Occipital lobe (tissue), 2 donors: ENCODE data around the gene IGHMBP2. TPM values are rescaled to one million over a fixed set of nuclear protein-coding genes. Genes with fewer than 3 reads are reported as not detected.

ENCODE experiments used
- DNase-seq: peaks from one replicate; lab custom pipeline; 2025; lab: John Stamatoyannopoulos, UW
- total RNA-seq: library from RNA; depleted of rRNA; stranded (reverse); fragments of >200 nt; gene quantifications from one replicate; pipeline ENCODE4 v1.2.3, GENCODE V29; 2014

IGHMBP2 gene
- total RNA-seq, 1 donor from 2014 or later, result 8.1 TPM

DNA sequence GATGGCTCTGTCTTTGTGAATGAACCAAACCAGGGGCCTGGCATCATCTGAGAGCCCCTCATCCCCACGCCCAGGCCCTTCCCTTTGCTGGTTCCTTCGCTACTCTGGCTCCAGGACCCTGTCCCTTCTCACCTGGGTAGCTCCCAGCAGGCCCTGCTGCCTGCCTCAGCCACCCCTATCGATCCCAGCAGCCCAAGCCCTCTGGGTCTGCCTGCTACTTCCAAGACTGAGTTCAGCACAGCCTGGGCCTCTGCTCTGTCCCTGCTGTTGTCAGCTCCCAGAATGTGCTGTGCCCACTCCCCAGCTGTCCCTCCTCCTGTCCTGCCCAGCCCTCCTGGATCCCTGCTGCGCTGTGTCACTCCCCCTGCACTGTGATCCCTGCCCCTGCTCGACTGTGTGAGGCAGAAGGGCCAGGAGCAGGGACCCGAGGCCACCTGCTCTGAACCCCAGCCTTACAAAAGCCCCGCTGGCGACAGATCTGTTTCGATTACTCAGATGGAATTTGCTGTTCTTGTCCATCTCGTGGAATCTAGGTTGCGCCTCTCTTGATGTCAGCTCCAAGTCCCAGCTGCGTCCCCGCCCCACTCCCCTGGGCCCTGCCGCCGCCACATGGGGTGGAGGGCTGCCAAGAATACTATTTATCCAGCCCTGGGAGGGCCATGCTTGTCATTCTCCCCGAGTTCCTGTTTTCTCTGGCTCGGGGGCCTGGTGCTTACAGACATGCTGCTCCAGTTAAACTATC, 13.0 kb upstream of the IGHMBP2 start:
- peak; percentile 34 for DNase-seq

DNA sequence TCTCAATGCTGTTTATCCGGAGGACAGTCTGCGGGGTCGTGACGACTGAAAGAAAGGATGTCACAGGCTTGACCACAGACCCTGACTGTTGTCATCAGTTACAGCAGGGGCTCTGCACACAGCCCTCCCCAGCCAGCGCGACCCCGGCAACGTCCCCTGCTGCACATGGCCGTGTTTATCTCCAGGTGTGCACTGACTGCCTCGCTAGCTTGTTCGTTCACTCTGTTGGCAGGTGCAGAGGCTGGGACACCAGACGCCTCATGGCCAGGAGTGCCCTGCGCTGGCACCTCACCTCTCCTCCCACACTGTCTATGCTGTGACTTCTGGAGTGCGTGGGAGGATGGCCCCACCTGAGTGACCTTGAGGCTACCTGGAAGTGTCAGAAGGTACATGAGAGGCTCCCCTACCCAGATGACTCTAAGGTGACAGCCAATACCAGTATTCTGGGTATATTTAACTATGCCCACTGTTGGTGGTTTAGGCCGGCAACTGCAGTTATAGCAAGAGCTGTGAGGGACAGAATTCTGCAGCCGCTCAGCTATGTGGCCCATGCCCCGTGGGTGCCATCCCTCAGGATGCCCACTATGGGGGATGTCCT, 12.2 kb upstream of the IGHMBP2 start:
- no peak for DNase-seq

DNA sequence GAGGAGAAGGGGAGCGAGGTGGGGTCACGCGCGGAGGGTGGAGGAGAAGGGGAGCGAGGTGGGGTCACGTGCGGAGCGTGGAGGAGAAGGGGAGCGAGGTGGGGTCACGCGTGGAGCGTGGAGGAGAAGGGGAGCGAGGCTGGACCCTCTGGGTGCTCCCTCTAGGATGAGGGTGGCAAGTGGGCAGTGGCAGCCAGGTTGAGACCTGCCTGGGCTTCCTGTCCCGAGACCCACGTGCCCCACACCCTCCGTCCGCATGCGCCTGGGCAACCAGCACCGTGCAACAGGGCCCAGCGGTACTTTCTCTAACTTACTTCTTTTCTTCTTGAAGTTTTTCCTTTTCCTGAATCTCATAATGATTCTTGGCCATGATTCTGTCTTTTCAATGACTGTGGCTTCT, 11.1 kb upstream of the IGHMBP2 start:
- DNase-seq, result no peak

DNA sequence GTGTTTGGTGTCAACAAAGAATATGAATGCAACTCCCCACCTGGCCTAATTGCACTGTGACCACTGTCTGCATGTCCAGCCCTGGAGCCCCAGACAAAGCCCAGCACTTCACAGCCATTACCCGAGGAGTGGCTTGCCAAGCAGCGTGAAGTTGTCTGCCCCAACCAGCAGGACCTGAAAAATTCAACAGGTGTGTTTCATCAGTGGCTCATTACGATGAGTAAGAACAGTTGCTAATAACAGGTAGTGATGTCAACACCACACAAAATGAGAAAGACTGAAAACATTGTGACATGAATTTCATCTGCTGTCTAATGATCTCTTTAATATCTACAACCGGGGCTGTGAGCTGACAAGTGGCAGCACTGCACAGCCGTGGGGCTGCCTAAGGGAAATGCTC, 10.4 kb upstream of the IGHMBP2 start:
- no peak for DNase-seq

DNA sequence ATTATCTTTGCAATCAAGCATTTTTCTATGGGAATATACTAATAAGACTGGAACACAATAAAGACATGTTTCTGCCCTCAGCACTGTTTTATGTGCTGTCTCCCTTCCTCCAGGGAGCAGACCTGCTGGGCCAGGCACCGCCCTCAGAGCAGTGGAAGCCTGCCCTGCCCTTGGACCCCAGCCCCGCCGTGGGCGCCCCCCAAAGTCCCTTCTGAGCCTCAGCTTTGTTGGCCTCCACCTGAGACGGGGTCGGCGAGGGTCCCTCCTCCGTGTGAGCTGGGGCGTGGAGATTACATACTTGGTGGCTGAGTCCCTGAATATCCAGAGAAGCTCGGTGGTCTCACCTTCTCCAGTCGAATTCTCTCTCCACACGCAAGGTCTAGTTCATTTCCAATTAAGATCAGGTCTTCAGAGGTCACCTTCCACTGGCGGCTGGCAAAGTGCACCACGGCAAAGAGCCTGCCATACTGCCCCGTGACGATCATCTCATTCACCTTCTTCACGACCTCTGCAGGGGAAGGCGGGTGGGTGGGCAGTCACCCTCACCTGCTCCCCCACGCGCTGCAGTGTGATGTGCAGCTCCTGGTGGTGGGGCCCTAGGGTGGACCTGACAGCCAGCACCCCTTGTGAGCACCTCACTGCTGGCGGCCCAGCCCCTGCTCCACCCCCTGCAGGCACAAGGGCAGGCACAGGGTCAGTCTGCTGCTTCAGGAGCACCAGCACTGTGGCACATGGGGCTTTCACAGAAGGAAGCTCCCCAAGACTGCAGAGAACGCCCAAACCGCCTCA, 7.3 kb upstream of the IGHMBP2 start:
- no peak for DNase-seq

DNA sequence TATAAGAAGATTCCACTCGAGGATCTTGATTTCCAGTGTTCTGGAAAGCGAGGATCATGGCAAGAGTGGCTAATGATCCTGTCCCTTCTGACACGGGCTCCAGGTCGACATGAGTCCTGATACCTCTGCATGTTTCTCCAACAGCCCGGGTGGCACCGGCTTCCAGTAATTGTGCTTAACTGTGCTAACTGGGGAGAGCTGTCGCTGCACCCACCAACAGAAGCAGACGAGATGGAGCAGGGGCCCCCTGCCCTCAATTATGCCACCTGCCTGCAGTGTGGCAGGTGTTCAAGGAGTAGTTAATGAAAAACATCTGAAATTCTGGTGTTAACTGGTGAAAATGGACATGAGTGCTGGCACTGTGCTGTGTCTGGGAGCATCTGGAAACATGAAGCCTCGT, 6.2 kb upstream of the IGHMBP2 start:
- DNase-seq, result no peak

DNA sequence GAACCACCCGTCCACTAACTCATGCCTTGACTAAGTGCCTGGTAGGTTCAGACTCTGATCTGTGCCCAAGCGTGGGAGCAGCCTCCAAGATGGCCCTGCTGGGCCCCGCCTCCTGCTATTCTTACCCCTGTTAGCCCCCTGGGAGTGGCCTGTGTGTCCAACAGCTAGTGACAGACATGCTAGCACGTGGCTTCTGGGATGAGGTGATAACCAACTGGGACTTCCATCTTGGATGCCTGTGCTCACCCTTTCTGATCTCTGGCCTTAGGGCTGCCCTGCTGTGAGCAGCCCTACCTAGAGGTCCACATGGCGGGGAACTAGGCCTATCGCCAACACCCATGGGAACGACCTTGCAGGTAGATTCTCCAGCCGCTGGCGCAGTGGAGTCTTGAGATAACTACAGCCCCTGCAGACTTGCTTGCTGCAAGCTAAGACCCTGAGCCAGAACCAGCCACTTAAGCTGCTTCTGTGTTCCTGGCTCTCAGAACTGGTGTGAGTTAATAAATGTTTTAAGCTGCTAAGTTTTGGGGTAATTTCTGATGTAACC, 2.8 kb upstream of the IGHMBP2 start:
- no peak for DNase-seq

DNA sequence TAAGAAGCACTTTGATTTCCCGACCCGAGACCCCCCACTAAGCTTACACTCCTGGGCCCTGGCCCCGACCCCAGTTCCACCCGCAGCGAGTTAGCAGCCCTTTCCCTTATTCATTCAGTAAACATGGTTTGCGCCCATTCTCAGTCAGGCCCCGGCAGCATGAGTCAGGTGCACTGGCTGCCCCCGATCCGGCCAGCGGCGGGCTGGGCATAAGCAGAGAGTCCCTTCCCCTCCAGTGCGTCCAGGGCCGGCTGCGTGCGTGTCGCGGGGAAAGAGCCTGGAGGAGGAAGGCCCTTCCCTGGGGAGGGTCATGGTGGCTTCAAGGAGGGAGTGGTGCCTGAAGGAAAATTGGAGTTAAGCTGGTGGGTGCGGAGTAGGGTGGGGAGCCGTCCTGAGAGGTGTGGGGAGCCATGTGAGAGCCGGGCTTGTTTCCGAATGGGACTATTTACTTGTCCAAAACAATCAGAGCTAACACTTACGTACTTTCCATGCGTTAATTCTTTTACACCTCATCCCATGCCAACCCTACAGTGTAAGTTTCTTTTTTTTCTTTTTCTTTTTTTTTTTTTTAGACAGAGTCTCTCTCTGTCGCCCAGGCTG, 657 bp downstream of the IGHMBP2 start:
- no peak for DNase-seq

DNA sequence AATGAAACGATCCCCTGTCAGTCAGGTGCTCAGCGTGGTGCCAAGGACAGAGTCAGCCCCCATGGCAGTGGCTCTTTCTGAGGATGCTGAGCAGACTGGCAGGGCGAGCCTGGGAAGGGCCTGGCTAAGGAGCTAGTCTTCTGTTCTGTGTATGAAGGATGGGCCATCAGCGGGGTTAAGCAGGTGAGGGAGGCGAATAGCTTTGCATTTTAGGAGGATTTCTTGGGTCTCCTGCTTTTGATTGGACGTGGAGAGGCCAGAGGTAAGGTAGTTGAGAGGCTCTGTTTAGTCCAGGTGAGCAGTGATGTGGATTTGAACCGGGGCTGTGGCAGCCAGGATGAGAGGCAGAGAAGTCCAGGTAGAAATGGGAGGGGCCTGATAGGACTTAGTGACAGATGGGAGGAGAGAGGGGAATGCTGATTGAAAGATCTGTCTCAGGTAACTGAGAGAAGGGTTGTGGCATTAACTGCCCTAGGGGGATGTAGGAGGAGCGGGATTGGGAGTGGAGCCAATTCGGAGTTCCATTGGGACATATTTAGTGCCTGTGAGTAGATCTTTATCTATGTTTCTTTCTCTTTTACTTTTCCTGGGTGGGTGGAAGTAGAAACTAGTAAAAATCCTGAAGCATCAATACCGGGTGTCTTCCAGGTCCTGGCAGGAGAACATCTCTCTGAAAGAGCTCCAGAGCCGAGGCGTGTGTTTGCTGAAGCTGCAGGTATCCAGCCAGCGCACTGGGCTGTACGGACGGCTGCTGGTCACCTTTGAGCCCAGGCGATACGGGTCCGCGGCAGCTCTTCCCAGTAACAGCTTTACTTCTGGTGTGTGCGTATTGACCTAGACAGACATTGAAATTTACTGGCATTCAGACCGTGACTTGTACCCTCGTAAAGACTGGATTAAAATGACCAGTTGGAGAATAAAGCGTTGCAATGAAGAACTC, 2.0 kb downstream of the IGHMBP2 start:
- no peak for DNase-seq

DNA sequence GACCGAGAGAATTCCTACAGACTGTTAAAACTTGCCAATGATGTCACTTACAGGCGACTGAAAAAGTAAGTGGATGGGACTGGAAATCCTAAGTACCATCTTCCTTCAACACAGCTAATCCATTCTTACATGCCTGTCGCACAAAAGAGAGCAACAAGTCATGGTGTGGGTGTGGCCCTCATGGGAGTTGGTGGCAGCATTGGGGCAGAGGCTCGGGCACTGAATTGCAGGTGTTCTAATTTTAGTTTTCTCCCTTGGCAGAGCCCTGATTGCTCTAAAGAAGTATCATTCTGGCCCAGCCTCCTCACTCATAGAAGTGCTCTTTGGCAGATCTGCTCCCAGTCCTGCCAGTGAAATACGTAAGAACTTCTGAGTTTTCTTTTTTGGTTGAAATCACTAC, 4.6 kb downstream of the IGHMBP2 start:
- DNase-seq, result no peak

DNA sequence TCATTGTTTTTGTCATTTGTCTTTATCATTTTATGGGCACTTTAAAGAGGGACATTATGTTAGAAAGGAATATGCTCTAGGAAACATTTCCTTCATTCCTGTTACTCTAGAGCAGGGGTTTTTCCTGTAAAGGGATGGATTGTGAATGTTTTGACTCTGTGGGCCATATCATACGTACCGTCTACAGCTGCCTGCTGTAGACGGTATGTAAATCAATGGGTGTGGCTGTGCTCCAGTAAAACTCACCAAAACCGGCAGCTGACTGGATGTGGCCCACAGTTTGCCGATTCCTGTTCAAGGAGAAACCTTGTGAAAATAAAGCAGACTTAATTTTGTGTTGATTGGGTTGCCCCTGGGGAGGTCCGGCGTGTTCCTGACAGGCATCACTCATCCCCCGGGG, 7.3 kb downstream of the IGHMBP2 start:
- DNase-seq, result no peak

DNA sequence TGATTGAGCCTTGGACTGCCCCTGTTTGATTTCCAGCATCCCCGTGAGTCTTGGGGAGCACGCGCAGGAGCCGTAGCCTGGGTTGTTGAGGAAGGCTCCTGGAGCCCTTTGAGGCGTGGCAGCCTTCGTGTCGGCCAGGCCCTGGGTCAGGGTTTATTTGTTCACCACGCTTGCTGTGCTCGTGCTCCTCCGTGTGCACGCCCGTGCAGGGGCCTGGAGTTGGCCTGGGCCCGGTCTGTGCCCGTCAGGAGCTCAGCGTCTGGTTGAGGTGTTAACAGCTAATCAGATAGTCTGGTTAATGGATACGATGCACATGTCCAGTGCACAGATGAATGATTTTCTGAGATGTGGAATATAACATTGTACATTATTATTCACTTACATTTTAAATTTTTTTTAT, 8.0 kb downstream of the IGHMBP2 start:
- no peak for DNase-seq

DNA sequence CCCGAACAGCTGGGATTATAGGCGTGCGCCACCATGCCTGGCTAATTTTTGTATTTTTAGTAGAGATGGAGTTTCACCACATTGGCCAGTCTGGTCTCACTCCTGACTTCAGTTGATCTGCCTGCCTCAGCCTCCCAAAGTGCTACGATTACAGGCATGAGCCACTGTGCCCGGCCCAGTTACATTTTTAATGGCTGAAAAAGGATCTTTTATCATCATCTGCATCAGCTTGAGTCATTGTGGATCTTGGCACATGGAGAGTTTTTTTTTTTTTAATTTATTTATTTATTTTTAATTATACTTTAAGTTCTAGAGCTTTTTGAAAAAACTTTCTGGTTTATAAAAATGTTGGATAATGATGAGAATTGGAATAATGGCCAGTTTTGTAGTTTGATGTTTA, 8.6 kb downstream of the IGHMBP2 start:
- DNase-seq, result no peak

DNA sequence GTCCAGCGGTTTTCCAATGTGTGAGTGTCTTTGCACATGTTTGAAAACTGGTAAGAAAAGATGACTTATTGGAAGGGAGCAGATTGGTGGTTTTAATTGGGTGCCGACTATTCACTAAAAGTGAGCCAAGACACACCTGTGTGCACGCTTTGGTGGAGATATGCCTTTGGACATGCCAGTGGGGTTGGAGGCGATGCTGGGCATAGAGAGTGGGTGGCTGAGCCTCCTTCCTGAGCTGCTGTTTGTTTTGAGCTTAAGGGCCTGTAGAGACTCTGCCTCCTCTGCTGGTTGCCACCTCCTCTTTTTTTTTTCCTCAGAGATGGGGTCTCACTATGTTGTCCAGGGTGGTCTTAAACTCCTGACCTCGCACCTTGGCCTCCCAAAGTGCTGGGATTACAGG, 9.5 kb downstream of the IGHMBP2 start:
- no peak for DNase-seq

DNA sequence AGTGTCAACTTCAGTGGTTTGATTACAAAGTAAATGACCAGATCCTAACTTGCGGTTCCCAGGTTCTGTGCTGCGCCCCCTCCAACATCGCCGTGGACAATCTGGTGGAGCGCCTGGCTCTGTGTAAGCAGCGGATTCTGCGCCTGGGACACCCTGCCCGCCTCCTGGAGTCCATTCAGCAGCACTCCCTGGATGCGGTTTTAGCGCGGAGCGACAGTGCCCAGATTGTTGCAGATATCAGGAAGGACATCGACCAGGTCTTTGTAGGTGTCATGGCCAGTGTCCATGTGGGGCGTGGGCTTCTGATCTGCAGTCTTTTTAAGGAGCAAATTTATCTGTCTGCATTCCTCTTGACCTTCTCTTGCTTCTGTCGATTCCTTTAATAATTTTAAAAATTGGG, 11.1 kb downstream of the IGHMBP2 start:
- DNase-seq, result no peak

DNA sequence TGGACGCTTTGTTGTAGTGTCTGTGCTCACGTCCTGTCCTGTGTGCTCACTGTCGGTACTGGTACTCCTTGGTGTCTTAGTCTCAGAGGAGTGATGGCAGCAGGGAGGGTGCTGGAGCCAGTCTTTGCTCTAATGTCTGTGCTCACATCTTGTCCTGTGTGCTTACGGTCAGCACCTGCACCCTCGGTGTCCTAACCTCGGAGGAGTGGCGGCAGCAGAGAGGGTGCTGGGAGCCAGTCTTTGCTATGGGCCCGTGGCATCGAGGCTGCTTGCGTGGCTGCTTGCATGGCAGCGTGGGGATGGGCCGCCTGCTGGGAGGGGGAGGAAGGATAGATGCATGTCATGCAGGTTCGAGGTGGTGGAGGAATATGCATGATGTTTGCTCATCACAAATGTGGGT, 12.7 kb downstream of the IGHMBP2 start:
- DNase-seq, result no peak

DNA sequence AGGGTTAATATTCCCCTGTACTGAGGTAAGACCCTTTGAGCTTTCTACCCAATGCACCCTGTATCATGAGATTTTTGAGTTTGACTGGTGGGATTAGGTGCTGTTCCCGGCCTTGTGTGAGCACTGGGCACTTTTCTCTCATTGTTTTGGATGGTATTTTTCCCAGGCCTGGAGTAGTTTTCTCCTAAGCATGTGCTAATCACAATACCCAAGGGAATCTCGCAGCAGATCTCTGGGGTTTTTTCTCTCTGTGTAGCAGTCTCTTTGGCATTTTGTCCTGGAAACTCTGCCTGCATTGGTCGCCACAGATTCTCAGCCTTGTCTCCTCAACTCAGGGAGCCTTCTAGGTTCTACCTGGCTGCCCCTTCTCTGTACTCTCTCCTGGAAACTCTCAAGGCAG, 19.9 kb downstream of the IGHMBP2 start:
- DNase-seq, result no peak

DNA sequence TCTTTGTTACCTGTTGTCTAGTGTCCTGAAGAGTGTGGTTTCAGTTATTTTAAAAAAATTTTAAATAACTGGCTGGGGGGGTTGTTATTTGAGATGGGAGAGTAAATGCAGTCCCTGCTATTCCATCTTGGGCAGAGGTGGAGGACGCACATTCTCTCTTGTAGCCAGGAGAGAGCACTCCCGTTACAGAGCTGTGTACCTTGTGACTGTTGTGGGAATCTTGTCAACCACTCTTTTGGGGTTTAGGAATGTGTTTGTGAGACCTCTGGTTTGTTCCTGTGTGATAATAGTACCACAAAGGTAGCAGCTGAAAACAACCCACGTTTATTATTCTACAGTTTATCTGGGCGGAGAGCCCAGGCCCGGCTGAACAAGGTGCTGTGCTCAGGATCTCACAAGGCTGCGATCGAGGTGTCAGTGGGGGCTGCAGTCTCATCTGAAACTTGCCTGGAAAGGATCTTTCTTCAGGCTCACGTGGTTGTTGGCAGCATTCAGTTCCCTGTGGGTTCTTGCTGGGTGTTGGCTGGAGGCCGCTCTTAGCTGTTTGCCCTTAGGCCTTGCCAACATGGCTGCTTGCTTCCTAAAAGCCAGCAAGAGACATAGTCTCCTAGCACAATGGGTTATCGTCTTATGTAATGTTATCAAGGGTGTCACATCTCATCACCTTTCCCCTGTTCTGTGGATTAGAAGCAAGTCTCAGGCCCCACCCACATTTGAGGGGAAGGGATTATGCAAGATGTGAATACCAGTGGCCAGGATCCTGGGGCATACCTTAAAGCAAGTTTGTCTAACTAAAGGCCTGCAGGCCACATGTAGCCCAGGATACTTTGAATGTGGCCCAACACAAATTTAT, 20.6 kb downstream of the IGHMBP2 start:
- DNase-seq, result no peak

DNA sequence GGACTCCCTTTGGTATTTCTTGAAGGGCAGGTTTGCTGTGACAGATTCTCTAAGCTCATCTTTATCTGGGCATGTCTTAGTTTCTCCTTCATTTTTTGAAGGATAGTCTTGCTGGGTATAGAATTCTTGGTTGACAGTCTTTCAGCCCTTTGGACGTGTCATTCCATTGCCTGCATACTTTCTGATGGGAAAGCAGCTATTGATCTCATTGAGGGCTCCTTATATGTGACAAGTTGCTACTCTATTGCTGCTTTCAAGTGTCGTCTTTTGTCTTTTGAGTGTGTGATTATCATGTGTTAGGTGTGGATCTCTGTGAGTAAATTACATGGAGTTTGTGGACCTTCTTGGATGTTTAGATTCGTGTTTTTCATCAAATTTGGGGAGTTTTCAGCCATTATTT, 21.9 kb downstream of the IGHMBP2 start:
- DNase-seq, result no peak
